ENCODE data around the gene PFDN1.

DNA sequence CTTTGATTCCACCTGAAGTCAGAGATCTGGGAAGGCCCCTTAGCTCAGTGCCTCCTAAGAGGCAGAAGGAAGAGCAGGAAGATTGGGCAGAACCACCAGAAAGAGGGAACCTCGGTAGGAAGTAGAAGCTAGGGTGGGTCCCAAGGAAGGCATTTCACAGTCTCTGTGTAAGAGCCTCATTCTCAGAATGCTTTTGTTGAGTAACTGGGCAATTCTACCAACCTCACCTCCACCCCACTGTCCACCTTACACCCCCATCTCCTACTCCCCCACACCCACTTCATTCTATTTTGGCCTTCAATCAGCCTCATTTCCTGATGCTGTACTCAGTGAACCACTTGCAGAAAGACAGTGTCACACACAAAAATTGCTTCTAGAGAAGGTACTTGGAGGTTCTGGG lies 40.0 kb upstream of the PFDN1 start:
- TF ChIP-seq, protein P1, sequence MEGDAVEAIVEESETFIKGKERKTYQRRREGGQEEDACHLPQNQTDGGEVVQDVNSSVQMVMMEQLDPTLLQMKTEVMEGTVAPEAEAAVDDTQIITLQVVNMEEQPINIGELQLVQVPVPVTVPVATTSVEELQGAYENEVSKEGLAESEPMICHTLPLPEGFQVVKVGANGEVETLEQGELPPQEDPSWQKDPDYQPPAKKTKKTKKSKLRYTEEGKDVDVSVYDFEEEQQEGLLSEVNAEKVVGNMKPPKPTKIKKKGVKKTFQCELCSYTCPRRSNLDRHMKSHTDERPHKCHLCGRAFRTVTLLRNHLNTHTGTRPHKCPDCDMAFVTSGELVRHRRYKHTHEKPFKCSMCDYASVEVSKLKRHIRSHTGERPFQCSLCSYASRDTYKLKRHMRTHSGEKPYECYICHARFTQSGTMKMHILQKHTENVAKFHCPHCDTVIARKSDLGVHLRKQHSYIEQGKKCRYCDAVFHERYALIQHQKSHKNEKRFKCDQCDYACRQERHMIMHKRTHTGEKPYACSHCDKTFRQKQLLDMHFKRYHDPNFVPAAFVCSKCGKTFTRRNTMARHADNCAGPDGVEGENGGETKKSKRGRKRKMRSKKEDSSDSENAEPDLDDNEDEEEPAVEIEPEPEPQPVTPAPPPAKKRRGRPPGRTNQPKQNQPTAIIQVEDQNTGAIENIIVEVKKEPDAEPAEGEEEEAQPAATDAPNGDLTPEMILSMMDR (IDR thresholded peaks at IDR 0.05) = no peak
- TF ChIP-seq POLR2A (IDR thresholded peaks at IDR 0.05) (no peak), EP300 (IDR thresholded peaks at IDR 0.05; ENCODE audit: low read depth) (no peak)

All from transverse colon (tissue), 3 donors.